Esophagus muscularis mucosa (tissue), 4 donors: ENCODE data around the gene KIAA2012.

Source experiments
- EP300 ChIP-seq: sonication (generic); formaldehyde crosslinking; IDR thresholded peaks from one replicate; pipeline ENCODE4 v1.6.1; 2017; ENCODE audit warnings: antibody characterized with exemption
- POLR2A ChIP-seq: fragments of 450-650 bp; IDR thresholded peaks from one replicate; pipeline ENCODE4 v1.6.1; 2017; ENCODE audit warnings: antibody characterized with exemption, moderate library complexity, mild to moderate bottlenecking, low read depth
- POLR2AphosphoS5 ChIP-seq, 2 donors: sonication (generic); formaldehyde crosslinking; IDR thresholded peaks; one replicate each; pipeline ENCODE4 v1.6.1; 2017; ENCODE audit warnings: antibody characterized with exemption in 2 of 2
- TF ChIP-seq, protein P1 (sequence below), 3 experiments: fragments of 200-600 bp in 2 of 3; fragments of 450-650 bp in 1 of 3; sonication (generic) in 2 of 3; IDR thresholded peaks; one replicate each; pipeline ENCODE4 v1.5.1; 2017 to 2019; ENCODE audit warnings: antibody characterized with exemption in 3 of 3, mild to moderate bottlenecking in 2 of 3, moderate library complexity in 1 of 3

DNA sequence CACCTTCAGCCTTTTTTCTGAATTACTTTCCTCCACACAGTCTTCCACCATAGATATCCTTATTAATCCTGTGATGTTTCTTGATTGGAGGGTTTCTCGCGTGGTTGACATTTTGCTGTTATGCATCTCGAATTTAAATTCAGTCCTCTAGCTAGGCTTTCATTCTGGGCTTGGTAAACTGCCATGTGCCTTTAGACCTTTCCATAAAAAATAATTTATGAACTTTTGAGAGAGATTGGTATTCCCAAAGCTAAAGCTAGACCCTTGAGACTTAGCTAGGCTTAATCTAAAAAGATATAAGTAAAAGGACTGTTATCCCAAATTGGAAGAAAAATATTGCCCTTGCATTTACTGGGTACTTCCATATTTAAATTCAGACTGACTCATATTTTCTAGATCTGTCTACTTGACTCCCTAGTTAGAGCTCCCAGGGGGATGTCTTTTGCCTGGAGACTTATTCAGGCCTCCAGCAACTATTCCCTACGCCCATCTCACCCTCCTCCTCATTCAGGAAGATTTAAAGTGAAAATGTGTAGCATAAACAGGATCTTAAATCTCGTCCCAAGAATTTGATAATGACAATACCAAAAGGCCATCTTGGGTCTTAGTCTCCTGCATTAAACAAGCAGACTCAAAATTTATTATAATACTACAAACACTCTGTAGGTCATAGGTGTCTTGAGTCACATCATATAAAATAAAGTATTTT lies 60.3 kb downstream of the KIAA2012 start:
- no peak for TF ChIP-seq EP300
- no peak for TF ChIP-seq POLR2AphosphoS5 (IDR thresholded peaks at IDR 0.05)
- no peak for TF ChIP-seq POLR2A
- TF ChIP-seq, protein P1, sequence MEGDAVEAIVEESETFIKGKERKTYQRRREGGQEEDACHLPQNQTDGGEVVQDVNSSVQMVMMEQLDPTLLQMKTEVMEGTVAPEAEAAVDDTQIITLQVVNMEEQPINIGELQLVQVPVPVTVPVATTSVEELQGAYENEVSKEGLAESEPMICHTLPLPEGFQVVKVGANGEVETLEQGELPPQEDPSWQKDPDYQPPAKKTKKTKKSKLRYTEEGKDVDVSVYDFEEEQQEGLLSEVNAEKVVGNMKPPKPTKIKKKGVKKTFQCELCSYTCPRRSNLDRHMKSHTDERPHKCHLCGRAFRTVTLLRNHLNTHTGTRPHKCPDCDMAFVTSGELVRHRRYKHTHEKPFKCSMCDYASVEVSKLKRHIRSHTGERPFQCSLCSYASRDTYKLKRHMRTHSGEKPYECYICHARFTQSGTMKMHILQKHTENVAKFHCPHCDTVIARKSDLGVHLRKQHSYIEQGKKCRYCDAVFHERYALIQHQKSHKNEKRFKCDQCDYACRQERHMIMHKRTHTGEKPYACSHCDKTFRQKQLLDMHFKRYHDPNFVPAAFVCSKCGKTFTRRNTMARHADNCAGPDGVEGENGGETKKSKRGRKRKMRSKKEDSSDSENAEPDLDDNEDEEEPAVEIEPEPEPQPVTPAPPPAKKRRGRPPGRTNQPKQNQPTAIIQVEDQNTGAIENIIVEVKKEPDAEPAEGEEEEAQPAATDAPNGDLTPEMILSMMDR (IDR thresholded peaks at IDR 0.05): no peak
